ENCODE measurements around the gene SLC30A9.

SLC30A9 gene
- 50.7 to 65.1 (median 55.1) reads per million in 4 experiments for total RNA-seq

GRCh38 chr4:41990365-41991111 lies at the start of gene SLC30A9:
TSS of gene SLC30A9 (plus strand) at chr4:41990530. CDS start at chr4:41990652, 122 bp downstream.
- peak; percentile 89 for DNase-seq

- no peak for DNase-seq
Observed at GRCh38 chr4:41940834-41941233, 49.5 kb upstream of the SLC30A9 start.

GRCh38 chr4:41943506-41943905 lies 46.8 kb upstream of the SLC30A9 start:
- DNase-seq = no peak

- DNase-seq = no peak
Observed at GRCh38 chr4:41944089-41944488, 46.2 kb upstream of the SLC30A9 start.

- no peak for DNase-seq
Observed at GRCh38 chr4:41949531-41949930, 40.8 kb upstream of the SLC30A9 start.

GRCh38 chr4:41957634-41958033 lies 32.7 kb upstream of the SLC30A9 start:
- no peak for DNase-seq

- no peak for DNase-seq
Observed at GRCh38 chr4:41963105-41963504, 27.2 kb upstream of the SLC30A9 start.

GRCh38 chr4:41964401-41964800 lies 25.9 kb upstream of the SLC30A9 start:
- DNase-seq = no peak

GRCh38 chr4:41967392-41967791 lies 22.9 kb upstream of the SLC30A9 start:
- no peak for DNase-seq

GRCh38 chr4:41969671-41970070 lies 20.7 kb upstream of the SLC30A9 start:
- DNase-seq = no peak

- no peak for DNase-seq
Observed at GRCh38 chr4:41975341-41975740, 15.0 kb upstream of the SLC30A9 start.

GRCh38 chr4:41976775-41977516 lies 13.4 kb upstream of the SLC30A9 start:
- DNase-seq = no peak

- no peak for DNase-seq
Observed at GRCh38 chr4:41977709-41978108, 12.6 kb upstream of the SLC30A9 start.

GRCh38 chr4:41981456-41981855 lies 8.9 kb upstream of the SLC30A9 start, which contains the start of gene DCAF4L1:
TSS of gene DCAF4L1 (plus strand) at chr4:41981756. CDS start at chr4:41981793, 37 bp downstream.
- no peak for DNase-seq

- no peak for DNase-seq
Observed at GRCh38 chr4:41982716-41983115, 7.6 kb upstream of the SLC30A9 start.

- no peak for DNase-seq
Observed at GRCh38 chr4:41985151-41985550, 5.2 kb upstream of the SLC30A9 start.

- no peak for DNase-seq
Observed at GRCh38 chr4:41989994-41990364, 351 bp upstream of the SLC30A9 start.

- no peak for DNase-seq
Observed at GRCh38 chr4:41991916-41992767, 1.8 kb downstream of the SLC30A9 start.

GRCh38 chr4:41992967-41993857 lies 2.9 kb downstream of the SLC30A9 start:
- DNase-seq = no peak

GRCh38 chr4:41994461-41994985 lies 4.2 kb downstream of the SLC30A9 start:
- DNase-seq = no peak

- no peak for DNase-seq
Observed at GRCh38 chr4:41998019-41998418, 7.7 kb downstream of the SLC30A9 start.

- no peak for DNase-seq
Observed at GRCh38 chr4:41999321-41999720, 9.0 kb downstream of the SLC30A9 start.

All from effector CD8-positive, alpha-beta T cell (primary cell).